Lung (tissue), 12 donors: ENCODE measurements around the gene RAB32. TPM values are rescaled to one million over a fixed set of nuclear protein-coding genes. Genes with fewer than 3 reads are reported as not detected.

Experiments used
- ATAC-seq: fragments of 200-7000 bp; cut with Tn5 transposase; one replicate; pipeline ENCODE4 v1.9.1; 2020; ENCODE audit warnings: moderate number of reproducible peaks; ENCODE audit not compliant: insufficient read depth, low FRiP score
- DNase-seq, 3 donors: peaks; one replicate each; pipeline ENCODE4 v3.0.0-alpha.2; 2013 to 2017
- H3K27ac ChIP-seq, 2 donors: one replicate each; pipeline ENCODE4 v1.5.1; 2013; ENCODE audit warnings: mild to moderate bottlenecking in 2 of 2, moderate library complexity in 2 of 2, control low read depth in 1 of 2, inconsistent platforms in 1 of 2, low read depth in 1 of 2, low read length in 1 of 2
- H3K27me3 ChIP-seq, 3 donors: one replicate each; pipeline ENCODE4 v1.5.1; 2013; ENCODE audit warnings: low read length in 2 of 3; ENCODE audit not compliant: control insufficient read depth in 3 of 3, insufficient read depth in 3 of 3
- H3K36me3 ChIP-seq, 4 donors: one replicate each; pipeline ENCODE4 v1.5.1; 2013; ENCODE audit warnings: low read length in 4 of 4, mild to moderate bottlenecking in 1 of 4, moderate library complexity in 1 of 4; ENCODE audit not compliant: control insufficient read depth in 4 of 4, insufficient read depth in 4 of 4
- H3K4me1 ChIP-seq, 5 donors: one replicate each; pipeline ENCODE4 v1.5.1; 2013; ENCODE audit warnings: low read length in 5 of 5, mild to moderate bottlenecking in 2 of 5, moderate library complexity in 1 of 5; ENCODE audit not compliant: control insufficient read depth in 5 of 5, insufficient read depth in 5 of 5
- H3K4me3 ChIP-seq: one replicate; pipeline ENCODE4 v1.5.1; 2013; ENCODE audit warnings: mild to moderate bottlenecking, control low read depth, moderate library complexity
- H3K9ac ChIP-seq, 2 donors: one replicate each; pipeline ENCODE4 v1.5.1; 2013; ENCODE audit warnings: low read length in 2 of 2, control low read depth in 1 of 2; ENCODE audit not compliant: insufficient read depth in 1 of 2
- H3K9me3 ChIP-seq, 4 donors: one replicate each; pipeline ENCODE4 v1.5.1; 2013; ENCODE audit warnings: low read length in 3 of 4, mild to moderate bottlenecking in 1 of 4, moderate library complexity in 1 of 4; ENCODE audit not compliant: control insufficient read depth in 4 of 4, insufficient read depth in 3 of 4
- WGBS, 2 donors: extraction: QIAGEN DNeasy Blood & Tissue Kit; methylation state at CpG; one replicate each; pipeline ENCODE4 v1.1.7; 2013; 5-methylcytosine and 5-hydroxymethylcytosine counted together
- polyA plus RNA-seq, 2 donors: library from polyadenylated mRNA; stranded (reverse); fragments of 200-250 nt; gene quantifications; one replicate each; pipeline ENCODE4 v1.2.1, GENCODE V29; 2013
- total RNA-seq, 2 donors: library from RNA; depleted of rRNA in 1 of 2; stranded (reverse); fragments of >200 nt in 1 of 2; gene quantifications; one replicate each; pipeline ENCODE4 v1.2.1, GENCODE V29; 2014 to 2021
- TF ChIP-seq, protein P1 (sequence below): IDR thresholded peaks from 2 replicates; pipeline ENCODE4 v1.5.1; 2012; ENCODE audit warnings: mild to moderate bottlenecking; ENCODE audit errors: control extremely low read depth, extremely low read depth
- donor health status: control.
- donor health status: control.
- donor health status: Bipolar disorder and iron deficiency.
- donor health status: healthy.
- donor health status: DM: yes; HTN: yes; CAD: no.

The RAB32 gene
- total and polyA plus RNA-seq, 4 donors, result 21.3 to 63.2 (median 26.2) TPM

DNA sequence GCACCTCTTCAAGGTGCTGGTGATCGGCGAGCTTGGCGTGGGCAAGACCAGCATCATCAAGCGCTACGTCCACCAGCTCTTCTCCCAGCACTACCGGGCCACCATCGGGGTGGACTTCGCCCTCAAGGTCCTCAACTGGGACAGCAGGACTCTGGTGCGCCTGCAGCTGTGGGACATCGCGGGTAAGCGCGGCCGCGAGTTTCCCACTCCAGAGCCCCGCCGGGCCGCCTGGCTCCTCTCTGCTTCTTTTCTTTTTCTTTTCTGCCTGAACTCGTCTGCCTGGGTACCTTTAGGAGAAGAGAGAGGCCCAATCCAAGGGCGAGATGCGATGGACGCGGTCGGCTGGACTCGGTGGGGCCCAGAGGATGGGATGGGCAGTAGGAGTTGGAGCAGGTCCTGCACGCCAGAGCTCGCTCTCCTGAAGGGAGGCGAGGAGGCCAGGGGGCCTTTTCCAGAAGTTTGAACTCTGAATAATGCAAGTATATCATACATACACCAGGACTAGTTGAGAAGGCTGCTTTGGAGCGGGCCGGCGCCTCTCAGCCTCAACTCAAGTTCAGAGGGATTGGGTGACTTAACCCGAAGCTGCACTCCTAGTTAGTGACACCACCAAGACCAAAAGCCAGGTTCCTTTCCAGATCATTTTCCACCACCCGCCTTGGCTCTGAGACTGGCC is 445 bp downstream of the RAB32 start:
- Histone ChIP-seq H3K4me3 (peak overlapping the region; percentile 76), H3K27me3 (no peaks in the 10 kb centered on the region), H3K9ac (peak overlapping the region; percentile 80 to 94), H3K27ac (peak overlapping the region; percentile 75 to 96), H3K4me1 (peaks cover 6 to 28% (median 7%) of the 10 kb centered on the region in 5 donors), H3K36me3 (peaks cover 0 to 3% (median 0%) of the 10 kb centered on the region in 4 donors), H3K9me3 (no peaks in the 10 kb centered on the region)
- TF ChIP-seq, protein P1, sequence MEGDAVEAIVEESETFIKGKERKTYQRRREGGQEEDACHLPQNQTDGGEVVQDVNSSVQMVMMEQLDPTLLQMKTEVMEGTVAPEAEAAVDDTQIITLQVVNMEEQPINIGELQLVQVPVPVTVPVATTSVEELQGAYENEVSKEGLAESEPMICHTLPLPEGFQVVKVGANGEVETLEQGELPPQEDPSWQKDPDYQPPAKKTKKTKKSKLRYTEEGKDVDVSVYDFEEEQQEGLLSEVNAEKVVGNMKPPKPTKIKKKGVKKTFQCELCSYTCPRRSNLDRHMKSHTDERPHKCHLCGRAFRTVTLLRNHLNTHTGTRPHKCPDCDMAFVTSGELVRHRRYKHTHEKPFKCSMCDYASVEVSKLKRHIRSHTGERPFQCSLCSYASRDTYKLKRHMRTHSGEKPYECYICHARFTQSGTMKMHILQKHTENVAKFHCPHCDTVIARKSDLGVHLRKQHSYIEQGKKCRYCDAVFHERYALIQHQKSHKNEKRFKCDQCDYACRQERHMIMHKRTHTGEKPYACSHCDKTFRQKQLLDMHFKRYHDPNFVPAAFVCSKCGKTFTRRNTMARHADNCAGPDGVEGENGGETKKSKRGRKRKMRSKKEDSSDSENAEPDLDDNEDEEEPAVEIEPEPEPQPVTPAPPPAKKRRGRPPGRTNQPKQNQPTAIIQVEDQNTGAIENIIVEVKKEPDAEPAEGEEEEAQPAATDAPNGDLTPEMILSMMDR, result no peak
- 1 to 3% methylated on average over 29 to 33 of the region's 33 CpGs for WGBS, 2 donors
- ATAC-seq (no peak), DNase-seq (peak; percentile 64 to 74 (median 66))

DNA sequence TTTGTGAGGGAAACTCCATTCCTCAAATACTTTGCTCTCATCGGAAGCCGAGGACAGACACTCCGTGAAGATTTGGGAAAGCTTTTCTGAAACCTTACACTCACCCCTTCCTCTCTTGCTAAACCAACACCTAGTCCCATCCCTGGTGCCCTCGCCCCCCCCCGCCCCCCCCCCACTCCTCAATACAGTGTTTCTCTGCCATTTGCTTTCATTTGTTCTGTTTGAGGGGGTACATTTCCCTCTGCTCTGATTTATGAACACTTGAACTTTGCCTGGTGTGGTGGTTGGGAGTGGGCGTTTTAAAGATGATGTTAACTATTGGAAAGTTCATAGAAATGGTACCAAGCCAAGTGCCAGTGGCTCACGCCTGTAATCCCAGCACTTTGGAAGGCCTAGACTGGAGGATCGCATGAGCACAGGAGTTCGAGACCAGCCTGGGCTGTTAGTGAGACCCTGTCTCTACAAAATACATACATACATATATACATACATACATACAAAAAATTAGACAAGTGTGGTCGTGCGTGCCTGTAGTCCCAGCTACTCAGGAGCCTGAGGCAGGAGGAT is 1.1 kb downstream of the RAB32 start:
- Histone ChIP-seq H3K36me3 (peaks cover 0 to 5% (median 2%) of the 10 kb centered on the region in 4 donors), H3K4me3 (peak overlapping the region; percentile 76), H3K4me1 (peaks cover 6 to 28% (median 7%) of the 10 kb centered on the region in 5 donors), H3K9me3 (no peaks in the 10 kb centered on the region), H3K27ac (peak overlapping the region in 1 of 2 donors; percentile 96), H3K9ac (peak overlapping the region; percentile 80 to 94), H3K27me3 (no peaks in the 10 kb centered on the region)
- WGBS, 2 donors, result 21 to 29% methylated on average over 10 to 11 of the region's 11 CpGs
- ATAC-seq, result no peak
- TF ChIP-seq, protein P1, result no peak
- DNase-seq, result peak in 1 of 3 donors; percentile 33

DNA sequence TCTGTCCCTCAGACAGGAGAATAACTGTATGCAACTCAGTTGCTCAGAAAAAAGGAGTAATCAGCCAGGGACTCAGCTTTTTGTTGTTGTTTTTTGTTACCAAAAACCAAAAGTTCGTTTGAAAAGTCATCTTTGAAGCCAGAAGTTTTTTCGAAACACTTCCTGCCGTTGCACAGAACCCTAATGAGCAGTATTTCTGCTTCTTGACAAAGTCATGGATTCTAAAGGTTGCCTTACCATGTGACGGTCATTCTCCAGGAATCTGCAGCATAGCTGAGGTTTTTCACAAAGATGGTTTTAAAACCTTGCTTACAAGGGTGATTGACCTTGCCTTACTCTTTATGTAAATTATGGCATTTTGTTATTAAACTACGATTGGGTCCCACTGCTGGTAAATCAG is 1.9 kb downstream of the RAB32 start:
- WGBS, 2 donors, result 19 to 35% methylated on average over 5 of the region's 5 CpGs
- Histone ChIP-seq H3K27ac (no peak overlapping the region), H3K4me3 (no peak overlapping the region), H3K9me3 (no peaks in the 10 kb centered on the region), H3K9ac (peak overlapping the region in 1 of 2 donors; percentile 63), H3K36me3 (peaks cover 0 to 8% (median 4%) of the 10 kb centered on the region in 4 donors), H3K4me1 (peaks cover 6 to 29% (median 7%) of the 10 kb centered on the region in 5 donors), H3K27me3 (no peaks in the 10 kb centered on the region)
- TF ChIP-seq, protein P1, result no peak
- ATAC-seq, result no peak
- peak in 2 of 3 donors; percentile 39 to 44 for DNase-seq
